ENCODE measurements around the gene FAHD1.

FAHD1 gene

GRCh38 chr16:1809281-1809801, 17.7 kb upstream of the FAHD1 start:
- Histone ChIP-seq H3K36me3 (ENCODE audit: insufficient read depth, low read depth, low read length) (0 out of 2 replicates have a peak, but pooled peaks cover 9% of the 10 kb centered on the region), H3K9me3 (ENCODE audit: insufficient read depth, low read depth, low read length) (no peaks in the 10 kb centered on the region), H3K27ac (ENCODE audit: low read length) (no peak overlapping the region), H3K27me3 (ENCODE audit: insufficient read depth, low read length) (no peaks in the 10 kb centered on the region), H3K4me1 (ENCODE audit: insufficient read depth, low read length) (no peaks in the 10 kb centered on the region), H3K4me3 (ENCODE audit: low read length) (no peak overlapping the region), H3K9ac (ENCODE audit: low read depth, low read length) (no peak overlapping the region)

GRCh38 chr16:1810106-1810505, 16.9 kb upstream of the FAHD1 start:
- no peak overlapping the region for H3K9ac ChIP-seq (ENCODE audit: low read depth, low read length)
- H3K9me3 ChIP-seq (ENCODE audit: insufficient read depth, low read depth, low read length), result no peaks in the 10 kb centered on the region
- H3K4me3 ChIP-seq (ENCODE audit: low read length), result no peak overlapping the region
- 0 out of 2 replicates have a peak, but pooled peaks cover 9% of the 10 kb centered on the region for H3K36me3 ChIP-seq (ENCODE audit: insufficient read depth, low read depth, low read length)
- H3K4me1 ChIP-seq (ENCODE audit: insufficient read depth, low read length), result no peaks in the 10 kb centered on the region
- no peak overlapping the region for H3K27ac ChIP-seq (ENCODE audit: low read length)
- H3K27me3 ChIP-seq (ENCODE audit: insufficient read depth, low read length), result no peaks in the 10 kb centered on the region

GRCh38 chr16:1810536-1810935, 16.5 kb upstream of the FAHD1 start:
- Histone ChIP-seq H3K9me3 (ENCODE audit: insufficient read depth, low read depth, low read length) (no peaks in the 10 kb centered on the region), H3K9ac (ENCODE audit: low read depth, low read length) (no peak overlapping the region), H3K27me3 (ENCODE audit: insufficient read depth, low read length) (no peaks in the 10 kb centered on the region), H3K4me1 (ENCODE audit: insufficient read depth, low read length) (no peaks in the 10 kb centered on the region), H3K27ac (ENCODE audit: low read length) (no peak overlapping the region), H3K36me3 (ENCODE audit: insufficient read depth, low read depth, low read length) (0 out of 2 replicates have a peak, but pooled peaks cover 9% of the 10 kb centered on the region), H3K4me3 (ENCODE audit: low read length) (no peak overlapping the region)

- peaks cover 15% of the 10 kb centered on the region; the same call in 1 of the 2 replicates for H3K36me3 ChIP-seq (ENCODE audit: insufficient read depth, low read depth, low read length)
- H3K4me1 ChIP-seq (ENCODE audit: insufficient read depth, low read length), result no peaks in the 10 kb centered on the region
- no peaks in the 10 kb centered on the region for H3K27me3 ChIP-seq (ENCODE audit: insufficient read depth, low read length)
- H3K9me3 ChIP-seq (ENCODE audit: insufficient read depth, low read depth, low read length), result no peaks in the 10 kb centered on the region
- H3K4me3 ChIP-seq (ENCODE audit: low read length), result no peak overlapping the region
- H3K9ac ChIP-seq (ENCODE audit: low read depth, low read length), result no peak overlapping the region
- H3K27ac ChIP-seq (ENCODE audit: low read length), result no peak overlapping the region
These were observed 14.3 kb upstream of the FAHD1 start for GRCh38 chr16:1812732-1813163.

GRCh38 chr16:1815461-1815860, 11.5 kb upstream of the FAHD1 start:
- Histone ChIP-seq H3K36me3 (ENCODE audit: insufficient read depth, low read depth, low read length) (peaks cover 6% of the 10 kb centered on the region; the same call in 1 of the 2 replicates), H3K27me3 (ENCODE audit: insufficient read depth, low read length) (no peaks in the 10 kb centered on the region), H3K4me3 (ENCODE audit: low read length) (no peak overlapping the region), H3K4me1 (ENCODE audit: insufficient read depth, low read length) (no peaks in the 10 kb centered on the region), H3K9ac (ENCODE audit: low read depth, low read length) (no peak overlapping the region), H3K9me3 (ENCODE audit: insufficient read depth, low read depth, low read length) (no peaks in the 10 kb centered on the region), H3K27ac (ENCODE audit: low read length) (no peak overlapping the region)

- Histone ChIP-seq H3K4me3 (ENCODE audit: low read length) (no peak overlapping the region), H3K36me3 (ENCODE audit: insufficient read depth, low read depth, low read length) (peaks cover 6% of the 10 kb centered on the region; the same call in 1 of the 2 replicates), H3K27me3 (ENCODE audit: insufficient read depth, low read length) (no peaks in the 10 kb centered on the region), H3K27ac (ENCODE audit: low read length) (no peak overlapping the region), H3K9me3 (ENCODE audit: insufficient read depth, low read depth, low read length) (no peaks in the 10 kb centered on the region), H3K9ac (ENCODE audit: low read depth, low read length) (no peak overlapping the region), H3K4me1 (ENCODE audit: insufficient read depth, low read length) (no peaks in the 10 kb centered on the region)
These were observed 10.4 kb upstream of the FAHD1 start for GRCh38 chr16:1816396-1817275.

- Histone ChIP-seq H3K4me3 (ENCODE audit: low read length) (no peak overlapping the region), H3K9ac (ENCODE audit: low read depth, low read length) (no peak overlapping the region), H3K36me3 (ENCODE audit: insufficient read depth, low read depth, low read length) (peaks cover 6% of the 10 kb centered on the region; the same call in 1 of the 2 replicates), H3K27me3 (ENCODE audit: insufficient read depth, low read length) (no peaks in the 10 kb centered on the region), H3K27ac (ENCODE audit: low read length) (no peak overlapping the region), H3K4me1 (ENCODE audit: insufficient read depth, low read length) (no peaks in the 10 kb centered on the region), H3K9me3 (ENCODE audit: insufficient read depth, low read depth, low read length) (no peaks in the 10 kb centered on the region)
These were observed 9.8 kb upstream of the FAHD1 start for GRCh38 chr16:1817276-1817589.

GRCh38 chr16:1817716-1818115, 9.3 kb upstream of the FAHD1 start:
- no peak overlapping the region for H3K27ac ChIP-seq (ENCODE audit: low read length)
- H3K27me3 ChIP-seq (ENCODE audit: insufficient read depth, low read length), result no peaks in the 10 kb centered on the region
- H3K36me3 ChIP-seq (ENCODE audit: insufficient read depth, low read depth, low read length), result peaks cover 6% of the 10 kb centered on the region; the same call in 1 of the 2 replicates
- H3K4me3 ChIP-seq (ENCODE audit: low read length), result no peak overlapping the region
- H3K4me1 ChIP-seq (ENCODE audit: insufficient read depth, low read length), result no peaks in the 10 kb centered on the region
- H3K9me3 ChIP-seq (ENCODE audit: insufficient read depth, low read depth, low read length), result no peaks in the 10 kb centered on the region
- no peak overlapping the region for H3K9ac ChIP-seq (ENCODE audit: low read depth, low read length)

- Histone ChIP-seq H3K9ac (ENCODE audit: low read depth, low read length) (no peak overlapping the region), H3K36me3 (ENCODE audit: insufficient read depth, low read depth, low read length) (peaks cover 6% of the 10 kb centered on the region; the same call in 1 of the 2 replicates), H3K9me3 (ENCODE audit: insufficient read depth, low read depth, low read length) (no peaks in the 10 kb centered on the region), H3K27ac (ENCODE audit: low read length) (no peak overlapping the region), H3K27me3 (ENCODE audit: insufficient read depth, low read length) (no peaks in the 10 kb centered on the region), H3K4me3 (ENCODE audit: low read length) (no peak overlapping the region), H3K4me1 (ENCODE audit: insufficient read depth, low read length) (no peaks in the 10 kb centered on the region)
These were observed 8.7 kb upstream of the FAHD1 start for GRCh38 chr16:1818204-1818872.

- Histone ChIP-seq H3K9ac (ENCODE audit: low read depth, low read length) (no peak overlapping the region), H3K36me3 (ENCODE audit: insufficient read depth, low read depth, low read length) (peaks cover 6% of the 10 kb centered on the region; the same call in 1 of the 2 replicates), H3K27me3 (ENCODE audit: insufficient read depth, low read length) (no peaks in the 10 kb centered on the region), H3K27ac (ENCODE audit: low read length) (no peak overlapping the region), H3K9me3 (ENCODE audit: insufficient read depth, low read depth, low read length) (no peaks in the 10 kb centered on the region), H3K4me3 (ENCODE audit: low read length) (no peak overlapping the region), H3K4me1 (ENCODE audit: insufficient read depth, low read length) (no peaks in the 10 kb centered on the region)
These were observed 8.0 kb upstream of the FAHD1 start for GRCh38 chr16:1818873-1819525.

- Histone ChIP-seq H3K9ac (ENCODE audit: low read depth, low read length) (no peak overlapping the region), H3K4me1 (ENCODE audit: insufficient read depth, low read length) (no peaks in the 10 kb centered on the region), H3K9me3 (ENCODE audit: insufficient read depth, low read depth, low read length) (no peaks in the 10 kb centered on the region), H3K27me3 (ENCODE audit: insufficient read depth, low read length) (no peaks in the 10 kb centered on the region), H3K27ac (ENCODE audit: low read length) (no peak overlapping the region), H3K4me3 (ENCODE audit: low read length) (no peak overlapping the region), H3K36me3 (ENCODE audit: insufficient read depth, low read depth, low read length) (peaks cover 6% of the 10 kb centered on the region; the same call in 1 of the 2 replicates)
These were observed 7.4 kb upstream of the FAHD1 start for GRCh38 chr16:1819611-1820010.
